GM21447 (cell line): ENCODE data around the gene DCHS2.

ENCODE experiments used
- ATAC-seq: cut with Tn5 transposase; IDR thresholded peaks from one replicate; pipeline ENCODE4 v1.9.1; 2021; ENCODE audit not compliant: unreplicated experiment

Gene DCHS2

GRCh38 chr4:154489558-154490233 is 1.9 kb downstream of the DCHS2 start:
- ATAC-seq: no peak

- no peak for ATAC-seq
Observed at GRCh38 chr4:154487145-154487544, 4.5 kb downstream of the DCHS2 start.

GRCh38 chr4:154485127-154485773 is 6.3 kb downstream of the DCHS2 start:
- ATAC-seq: peak; percentile 98

- ATAC-seq: peak; percentile 43
Observed at GRCh38 chr4:154478547-154478946, 13.1 kb downstream of the DCHS2 start.

GRCh38 chr4:154478128-154478527 is 13.5 kb downstream of the DCHS2 start:
- ATAC-seq: peak; percentile 78

- no peak for ATAC-seq
Observed at GRCh38 chr4:154476232-154476631, 15.4 kb downstream of the DCHS2 start.

- no peak for ATAC-seq
Observed at GRCh38 chr4:154475820-154476219, 15.8 kb downstream of the DCHS2 start.

GRCh38 chr4:154473497-154473896 is 18.1 kb downstream of the DCHS2 start:
- no peak for ATAC-seq

GRCh38 chr4:154472858-154473257 is 18.7 kb downstream of the DCHS2 start:
- ATAC-seq: no peak

GRCh38 chr4:154471526-154472331 is 19.9 kb downstream of the DCHS2 start:
- ATAC-seq: peak; percentile 80

GRCh38 chr4:154471032-154471431 is 20.6 kb downstream of the DCHS2 start:
- ATAC-seq: peak; percentile 68

GRCh38 chr4:154467886-154468285 is 23.7 kb downstream of the DCHS2 start:
- no peak for ATAC-seq

- ATAC-seq: no peak
Observed at GRCh38 chr4:154466336-154466735, 25.3 kb downstream of the DCHS2 start.

GRCh38 chr4:154465085-154465484 is 26.5 kb downstream of the DCHS2 start:
- ATAC-seq: no peak

GRCh38 chr4:154464654-154465053 is 26.9 kb downstream of the DCHS2 start:
- no peak for ATAC-seq

GRCh38 chr4:154462081-154462810 is 29.4 kb downstream of the DCHS2 start:
- ATAC-seq: no peak

GRCh38 chr4:154457471-154457870 is 34.1 kb downstream of the DCHS2 start:
- ATAC-seq: no peak

GRCh38 chr4:154456889-154457288 is 34.7 kb downstream of the DCHS2 start:
- ATAC-seq: no peak

- ATAC-seq: no peak
Observed at GRCh38 chr4:154456240-154456639, 35.4 kb downstream of the DCHS2 start.

GRCh38 chr4:154455111-154455510 is 36.5 kb downstream of the DCHS2 start:
- ATAC-seq: no peak

- ATAC-seq: no peak
Observed at GRCh38 chr4:154454710-154455109, 36.9 kb downstream of the DCHS2 start.
